COLO668 (cell line): ENCODE results near the gene GABBR1.
"Not testable (repeated sequence)": the region's sequence is repeated elsewhere in the genome, so short reads cannot be mapped to it uniquely, and the experiment has no call there.

Source experiments
- DNase-seq: peaks from one replicate; lab custom pipeline; 2025; ENCODE audit not compliant: unreplicated experiment; lab: John Stamatoyannopoulos, UW

GABBR1 gene

DNA sequence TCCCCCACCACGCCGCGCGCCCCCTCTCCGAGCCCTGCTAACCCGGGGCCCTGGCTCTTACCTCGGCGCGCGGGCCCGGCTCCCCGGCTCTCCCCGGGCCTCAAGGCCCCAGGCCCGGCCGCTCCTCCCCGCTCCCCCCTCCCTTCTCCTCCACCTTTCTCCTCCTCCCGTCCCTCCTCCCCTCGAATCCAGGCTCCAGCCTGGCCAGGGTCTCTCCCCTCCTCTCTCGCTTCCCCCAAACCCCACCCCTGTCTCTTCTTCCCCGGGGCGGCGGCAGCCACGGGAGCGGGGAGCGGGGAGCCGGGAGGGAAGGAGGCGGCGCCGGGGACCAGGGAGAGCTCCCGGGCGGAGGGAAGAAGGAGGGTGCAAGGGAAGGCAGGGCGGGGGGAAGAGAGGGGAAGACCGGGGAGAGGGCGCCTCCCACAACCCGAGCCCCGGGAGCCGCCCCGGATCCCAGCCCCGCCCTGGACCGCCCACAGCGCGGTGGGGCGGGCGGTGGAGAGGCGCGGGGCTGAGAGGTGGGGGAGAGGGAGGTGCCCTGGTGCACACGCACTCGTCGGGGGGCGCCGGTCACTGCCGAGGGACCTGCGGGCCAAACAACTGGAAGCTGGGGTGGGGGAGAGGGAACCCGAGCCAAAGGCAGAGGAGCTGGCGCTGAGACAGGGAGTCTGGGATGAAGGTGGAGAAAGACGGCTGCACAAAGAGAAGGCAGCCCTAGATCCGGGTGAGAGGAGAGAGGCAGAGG lies at the start of gene GABBR1:
GABBR1 (minus strand) TSS at position 395 of the 745 bp plus-strand sequence. CDS start 798 bp downstream, outside the sequence.
- DNase-seq, result peak; percentile 62

DNA sequence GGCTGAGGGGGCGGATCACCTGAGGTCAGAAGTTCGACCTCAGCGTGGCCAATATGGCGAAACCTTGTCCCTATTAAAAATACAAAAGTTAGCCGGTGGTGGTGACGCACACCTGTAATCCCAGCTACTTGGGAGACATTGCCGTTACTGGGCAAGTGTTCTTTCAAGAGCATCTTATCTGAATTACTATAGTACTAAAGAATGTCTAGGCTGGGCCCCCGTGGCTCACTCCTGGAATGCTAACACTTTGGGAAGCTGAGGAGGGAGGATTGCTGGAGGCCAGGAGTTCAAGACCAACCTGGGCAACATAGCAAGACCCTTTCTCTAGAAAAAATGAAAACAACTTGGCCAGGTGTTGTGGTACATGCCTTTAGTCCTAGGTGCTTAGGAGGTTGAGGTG lies 48.8 kb upstream of the GABBR1 start:
- no peak for DNase-seq

DNA sequence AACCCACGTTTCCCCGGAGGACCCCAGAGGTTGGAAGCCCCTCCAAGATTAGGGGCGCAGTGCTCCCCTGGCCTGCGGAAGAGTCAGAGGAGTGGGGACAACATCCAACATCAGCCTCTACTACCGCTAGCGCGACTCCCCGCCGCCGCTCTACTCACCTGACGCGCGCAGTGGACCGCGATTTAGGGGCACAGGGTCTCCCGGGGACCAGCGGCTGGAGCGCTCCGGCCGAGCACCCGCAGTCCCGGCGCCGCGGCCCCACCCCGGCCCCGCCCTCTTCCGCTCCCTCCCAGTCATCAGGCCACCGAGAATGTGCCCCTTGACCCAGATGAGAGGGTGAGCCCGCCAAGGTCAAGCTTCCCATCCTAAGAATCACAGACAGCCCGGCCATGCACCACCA lies 47.9 kb upstream of the GABBR1 start, which contains the start of gene ZFP57:
ZFP57 (minus strand) TSS at position 249 of the 400 bp plus-strand sequence. CDS start 4,149 bp downstream, outside the sequence.
- no peak for DNase-seq

DNA sequence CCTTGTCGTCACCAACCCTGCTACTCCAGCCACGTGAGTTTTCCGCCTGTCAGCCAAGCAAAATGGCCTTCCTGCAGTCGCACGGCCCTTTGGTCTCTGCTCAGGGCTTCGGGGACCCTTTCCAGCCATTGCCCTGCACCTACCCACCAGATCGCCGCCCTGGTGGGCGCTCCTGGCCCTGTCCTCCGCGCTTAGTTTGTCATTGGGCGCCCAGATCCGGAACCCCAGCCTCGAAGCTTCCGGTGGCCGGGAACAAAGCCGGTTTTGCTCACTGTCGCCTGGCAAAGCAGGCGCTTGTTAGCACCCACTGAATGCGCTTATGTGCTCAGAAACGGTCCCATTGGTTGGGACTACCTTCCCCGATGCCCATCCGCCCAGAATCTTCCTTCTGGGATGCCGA lies 47.4 kb upstream of the GABBR1 start:
- no peak for DNase-seq

DNA sequence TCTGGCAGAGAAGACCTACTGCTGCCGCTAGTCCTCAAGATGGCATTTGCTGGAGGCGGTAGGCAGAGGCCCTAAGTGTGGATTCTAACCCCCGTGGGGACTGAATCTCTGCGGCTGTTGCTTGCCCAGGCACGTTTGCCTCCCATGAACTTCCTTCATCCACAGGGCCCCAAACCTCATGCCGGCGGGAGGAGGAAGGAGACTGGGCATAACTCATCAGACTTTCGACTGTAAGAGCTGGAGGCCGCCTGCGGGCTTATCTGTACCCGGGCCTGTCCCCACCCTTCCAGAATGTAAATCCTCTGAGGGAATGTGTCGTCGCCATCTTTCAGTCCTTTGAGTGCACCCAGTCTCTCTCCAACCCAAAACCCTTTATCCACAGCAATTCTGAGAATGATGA lies 47.0 kb upstream of the GABBR1 start:
- DNase-seq, result no peak

DNA sequence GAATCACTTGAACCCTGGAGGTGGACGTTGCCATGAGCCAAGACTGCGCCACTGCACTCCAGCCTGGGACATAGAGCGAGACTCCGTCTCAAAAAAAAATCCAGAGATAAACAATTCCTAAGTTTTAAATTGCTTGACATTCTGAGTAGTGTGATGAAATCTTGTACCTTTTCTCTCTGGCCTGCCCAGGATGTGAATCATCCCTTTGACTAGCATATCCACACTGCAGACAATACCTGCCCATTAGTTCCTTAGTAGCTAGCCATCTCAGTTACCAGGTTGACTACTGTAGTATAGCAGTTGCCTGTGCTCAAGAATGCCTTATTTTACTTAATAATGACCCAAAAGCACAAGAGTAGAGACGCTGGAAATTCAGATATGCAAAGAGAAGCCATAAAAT lies 45.1 kb upstream of the GABBR1 start:
- DNase-seq, result no peak

DNA sequence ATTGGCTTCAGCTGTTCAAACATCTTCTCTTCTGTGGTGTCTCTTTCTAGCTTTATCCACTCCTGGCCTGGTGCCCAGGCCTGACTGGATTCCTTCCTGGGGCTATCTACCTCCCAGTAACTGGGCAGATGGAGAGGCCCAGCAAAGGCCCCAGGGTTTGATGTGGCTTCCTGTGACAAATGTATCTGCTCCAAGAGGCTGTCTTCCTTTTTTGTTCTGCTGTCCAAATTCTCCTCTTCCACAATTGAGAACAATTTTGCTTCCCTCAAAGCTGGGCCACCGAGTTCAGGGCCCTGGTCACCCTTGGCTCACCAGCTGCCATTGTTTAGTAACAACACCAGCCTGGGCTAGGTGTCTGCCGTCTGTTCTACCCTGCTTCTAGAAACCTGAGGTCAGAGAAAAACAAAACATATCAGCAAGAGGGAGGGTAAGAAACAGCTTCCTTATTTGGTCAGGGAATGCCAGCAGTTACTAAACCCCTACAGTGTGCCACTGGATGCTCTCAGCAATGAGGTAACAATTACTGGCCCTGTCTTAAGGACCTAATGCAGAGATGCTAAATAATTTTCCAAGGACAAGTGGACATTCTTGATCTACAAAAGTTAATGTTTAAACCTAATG lies 44.1 kb upstream of the GABBR1 start:
- peak; percentile 77 for DNase-seq

DNA sequence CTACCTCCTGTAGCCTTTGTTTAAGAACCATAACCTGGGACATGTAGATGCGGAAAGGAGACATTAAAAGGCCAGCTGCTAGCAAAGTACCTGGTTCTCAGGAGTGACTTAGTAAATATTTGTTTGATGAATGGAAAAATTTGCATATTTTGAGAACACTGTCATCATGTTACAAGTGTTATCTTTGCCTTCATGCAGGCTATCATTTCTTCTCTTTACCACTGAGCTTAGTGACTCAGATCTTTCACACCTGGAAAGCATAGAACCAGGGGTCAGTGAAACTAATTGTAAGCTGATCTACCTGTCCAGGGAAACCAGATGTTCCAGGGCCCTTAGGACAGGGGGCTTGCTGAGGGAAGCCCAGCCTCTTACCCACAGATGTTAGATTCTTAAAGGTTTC lies 42.6 kb upstream of the GABBR1 start:
- DNase-seq, result peak; percentile 36

DNA sequence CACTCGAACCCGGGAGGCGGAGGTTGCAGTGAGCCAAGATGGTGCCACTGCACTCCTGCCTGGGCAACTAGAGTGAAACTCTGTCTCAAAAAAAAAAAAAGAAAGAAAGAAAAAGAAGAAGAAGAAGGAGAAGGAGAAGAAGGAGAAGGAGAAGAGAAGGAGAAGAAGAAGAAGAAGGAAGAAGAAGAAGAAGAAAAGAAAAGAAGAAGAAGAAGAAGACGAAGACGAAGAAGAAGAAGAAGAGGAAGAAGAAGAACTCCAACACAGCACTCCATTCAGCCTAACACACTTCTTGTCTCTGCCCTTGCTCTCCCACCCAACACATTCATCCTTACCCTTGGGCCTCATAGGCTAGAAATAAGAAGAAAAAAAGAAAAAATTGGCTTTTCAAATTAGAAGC lies 41.0 kb upstream of the GABBR1 start:
- no peak for DNase-seq

DNA sequence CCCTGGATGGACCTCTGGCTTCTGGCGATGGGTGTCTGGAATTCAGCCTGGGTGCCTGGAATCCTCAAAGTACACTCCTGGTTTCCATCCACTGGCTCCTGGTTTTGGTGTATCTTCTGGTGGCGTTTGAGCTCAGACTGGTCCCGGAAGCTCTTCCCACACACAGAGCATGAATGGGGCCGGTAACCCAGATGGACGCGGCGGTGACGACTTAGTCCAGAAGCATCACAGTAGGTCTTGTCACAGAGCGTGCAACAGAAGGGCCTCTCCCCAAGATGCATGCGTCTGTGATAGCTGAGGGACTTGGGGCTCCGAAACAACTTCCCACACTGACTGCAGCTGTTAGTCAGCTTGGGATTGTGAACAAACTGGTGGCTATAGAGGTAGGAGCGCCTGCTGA lies 40.2 kb upstream of the GABBR1 start:
- no peak for DNase-seq

DNA sequence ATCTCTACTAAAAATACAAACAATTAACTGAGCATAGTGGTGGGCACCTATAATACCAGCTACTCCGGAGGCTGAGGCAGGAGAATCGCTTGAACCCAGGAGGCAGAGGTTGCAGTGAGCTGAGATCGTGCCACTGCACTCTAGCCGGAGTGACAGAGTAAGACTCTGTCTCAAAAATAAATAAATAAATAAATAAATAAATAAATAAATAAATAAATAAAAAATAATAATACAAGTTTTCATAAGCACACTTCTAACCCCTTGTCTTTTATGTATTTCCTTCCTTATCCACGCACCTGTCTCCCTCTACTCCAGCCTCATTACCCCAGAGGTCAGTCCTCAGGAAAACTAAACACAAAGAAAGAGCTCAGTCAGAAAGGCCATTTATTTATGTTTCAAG lies 39.1 kb upstream of the GABBR1 start:
- DNase-seq, result not testable (repeated sequence)

DNA sequence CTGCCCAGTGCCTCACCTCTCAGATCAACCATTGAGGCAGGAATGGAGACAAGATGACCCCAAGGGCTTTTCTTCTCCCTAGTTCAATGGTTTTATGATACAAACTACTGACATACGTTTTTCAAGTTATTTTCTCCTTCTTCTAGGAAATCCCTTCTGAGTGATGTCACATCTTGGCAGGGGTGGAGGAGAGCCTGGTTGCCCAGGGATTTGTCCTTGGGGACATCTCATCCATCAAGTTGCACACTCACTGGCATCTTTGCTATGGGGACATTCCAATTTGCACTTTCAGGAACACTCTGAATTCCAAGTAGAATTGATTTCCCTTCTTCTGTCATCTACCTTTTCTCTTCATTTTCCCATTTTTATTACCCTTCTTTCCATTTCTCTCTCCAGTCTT lies 38.0 kb upstream of the GABBR1 start:
- DNase-seq, result no peak

DNA sequence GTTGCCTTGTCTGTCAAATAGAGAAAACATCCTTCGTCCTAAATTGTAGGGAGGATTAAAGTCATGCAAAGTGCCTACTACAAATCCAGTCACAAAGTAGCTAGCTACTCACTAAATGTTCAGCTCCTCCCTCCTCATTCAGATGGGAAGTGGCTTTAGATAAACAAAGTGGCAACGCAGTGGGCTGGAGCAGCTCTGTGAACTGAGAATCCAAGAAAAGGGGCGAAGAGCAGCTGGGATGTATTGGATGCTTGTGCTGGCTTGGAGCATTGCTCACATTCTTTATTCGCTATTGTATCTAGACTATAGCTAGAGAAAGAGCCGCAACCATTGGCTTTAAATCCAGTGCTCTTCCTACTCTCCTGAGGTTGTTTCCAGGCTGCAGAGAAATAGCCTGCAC lies 34.2 kb upstream of the GABBR1 start:
- DNase-seq, result no peak

DNA sequence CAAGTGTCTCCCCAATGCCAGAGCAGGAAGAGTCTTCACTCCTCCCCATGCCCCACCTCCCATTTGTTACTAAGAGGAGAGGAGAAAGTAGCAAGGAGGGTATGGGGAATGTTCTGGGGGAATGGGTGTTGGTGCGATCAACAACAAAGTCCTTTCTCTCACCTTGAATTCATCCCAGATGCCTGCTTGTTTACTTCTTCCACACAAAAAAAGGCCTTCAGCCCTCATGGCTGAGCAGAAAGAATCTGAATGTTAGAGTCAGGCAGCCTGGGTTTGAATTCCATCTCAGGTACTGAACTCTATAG lies 33.8 kb upstream of the GABBR1 start:
- no peak for DNase-seq

DNA sequence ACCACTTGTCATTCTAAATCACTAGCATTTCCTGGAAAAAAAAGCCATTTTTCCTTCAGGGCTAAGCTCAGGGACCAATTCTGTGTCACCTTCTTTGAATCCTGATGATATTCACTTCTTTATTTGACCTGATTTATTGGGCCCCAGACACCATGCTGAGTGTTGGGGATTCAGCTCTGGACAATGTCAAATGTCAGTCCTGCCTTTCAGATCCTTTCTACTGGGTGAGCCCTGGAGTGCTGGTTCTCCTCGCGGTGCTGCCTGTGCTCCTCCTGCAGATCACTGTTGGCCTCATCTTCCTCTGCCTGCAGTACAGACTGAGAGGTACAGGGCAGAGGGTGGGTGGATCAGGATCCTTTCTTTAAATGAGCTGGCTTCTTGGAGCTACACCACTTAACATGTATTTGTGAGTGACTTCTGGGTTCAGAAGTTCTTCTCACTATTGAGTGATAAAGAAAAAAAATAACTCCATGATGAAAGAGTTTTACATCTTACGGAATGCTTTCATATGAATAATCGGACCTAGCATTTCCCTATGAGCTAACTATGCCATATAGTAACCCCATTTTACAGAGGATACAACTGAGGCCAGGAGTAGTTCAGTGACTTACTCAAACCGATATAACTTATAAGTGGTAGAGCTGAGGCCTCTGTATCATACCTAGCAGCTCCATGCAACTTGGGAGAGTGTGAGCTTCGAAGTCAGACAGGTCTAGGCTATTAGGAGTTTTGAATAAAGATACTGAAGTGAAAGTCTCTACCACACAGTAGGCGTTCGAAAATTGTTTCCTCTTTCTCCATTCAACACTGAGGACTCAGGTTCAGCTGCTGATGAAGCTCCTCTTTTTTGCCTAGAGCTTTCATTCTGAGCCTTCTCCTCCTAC lies 33.2 kb upstream of the GABBR1 start:
- DNase-seq, result no peak

DNA sequence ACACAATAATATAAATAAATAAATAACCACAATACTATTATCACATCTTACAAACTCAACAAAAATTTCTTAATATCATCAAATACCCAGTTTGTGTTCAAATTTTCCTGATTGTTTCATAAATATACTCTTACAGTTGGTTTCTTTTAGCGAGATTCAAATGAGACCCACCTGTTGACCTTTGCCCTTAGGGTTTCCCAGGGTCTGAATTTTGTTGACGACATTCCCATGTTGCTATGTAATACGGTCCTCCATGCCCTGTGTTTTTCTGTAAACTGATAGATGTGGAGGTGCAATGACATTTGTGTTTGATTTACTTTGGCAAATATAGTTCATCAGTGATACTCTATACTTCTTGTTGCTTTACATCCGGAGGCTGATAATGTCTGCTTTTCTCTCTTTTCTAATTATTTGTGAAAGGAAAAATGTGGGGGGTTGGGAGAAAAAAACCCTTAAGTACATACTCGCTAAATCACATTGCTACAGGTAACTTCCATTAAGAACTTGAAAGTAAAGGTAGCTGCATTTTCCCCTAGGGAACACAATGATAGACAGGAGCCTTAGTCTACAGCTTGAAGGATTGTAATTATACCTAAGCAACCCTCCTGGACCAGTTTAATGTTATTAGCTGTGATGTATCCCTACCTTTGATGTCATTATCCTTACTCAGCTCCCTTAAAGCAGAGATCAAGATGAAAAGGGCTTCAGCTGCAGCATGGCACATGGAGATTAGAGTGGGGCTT lies 30.5 kb upstream of the GABBR1 start:
- no peak for DNase-seq

DNA sequence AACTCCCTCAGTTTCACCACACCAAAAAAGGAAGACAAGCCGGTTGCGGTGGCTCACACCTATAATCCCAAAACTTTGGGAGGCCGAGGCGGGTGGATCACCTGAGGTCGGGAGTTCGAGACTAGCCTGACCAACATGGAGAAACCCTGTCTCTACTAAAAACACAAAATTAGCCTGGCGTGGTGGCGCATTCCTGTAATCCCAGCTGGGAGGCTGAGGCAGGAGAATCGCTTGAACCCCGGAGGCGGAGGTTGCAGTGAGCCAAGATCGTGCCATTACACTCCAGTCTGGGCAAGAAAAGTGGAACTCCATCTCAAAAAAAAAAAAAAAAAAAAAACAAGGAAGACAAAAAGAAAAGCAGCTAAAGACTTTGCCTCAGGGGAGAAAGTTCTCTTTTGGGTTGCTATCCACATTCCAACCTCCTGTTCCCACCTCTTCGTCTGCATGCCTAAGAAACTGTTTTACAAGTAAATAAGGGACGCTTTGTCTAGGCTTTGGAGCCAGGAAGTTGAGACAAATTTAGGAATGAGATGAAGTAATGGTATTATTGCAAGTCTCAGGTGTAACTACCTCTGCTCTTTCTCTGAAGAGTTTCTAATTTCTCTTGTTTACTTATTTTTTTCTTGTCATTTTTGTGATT lies 28.6 kb upstream of the GABBR1 start:
- not testable (repeated sequence) for DNase-seq

DNA sequence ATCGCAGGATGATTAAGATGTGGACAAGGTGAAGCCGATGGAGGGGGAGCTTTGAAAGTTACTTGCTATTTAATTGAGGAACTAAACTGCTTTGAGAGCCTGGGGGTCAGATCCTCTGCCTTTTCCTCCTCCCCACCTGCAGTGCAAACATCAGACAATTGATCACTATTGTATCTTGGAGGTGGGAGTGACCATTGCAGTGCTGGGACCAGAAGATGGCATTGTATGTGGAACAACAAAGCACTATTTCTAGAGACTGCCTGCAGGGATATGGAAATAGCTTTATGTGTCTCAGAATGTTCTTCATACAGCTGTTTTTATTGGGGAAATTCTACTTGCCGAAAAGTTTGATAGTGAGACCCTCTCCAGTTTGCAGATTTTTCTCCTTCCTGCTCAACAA lies 28.1 kb upstream of the GABBR1 start:
- no peak for DNase-seq

DNA sequence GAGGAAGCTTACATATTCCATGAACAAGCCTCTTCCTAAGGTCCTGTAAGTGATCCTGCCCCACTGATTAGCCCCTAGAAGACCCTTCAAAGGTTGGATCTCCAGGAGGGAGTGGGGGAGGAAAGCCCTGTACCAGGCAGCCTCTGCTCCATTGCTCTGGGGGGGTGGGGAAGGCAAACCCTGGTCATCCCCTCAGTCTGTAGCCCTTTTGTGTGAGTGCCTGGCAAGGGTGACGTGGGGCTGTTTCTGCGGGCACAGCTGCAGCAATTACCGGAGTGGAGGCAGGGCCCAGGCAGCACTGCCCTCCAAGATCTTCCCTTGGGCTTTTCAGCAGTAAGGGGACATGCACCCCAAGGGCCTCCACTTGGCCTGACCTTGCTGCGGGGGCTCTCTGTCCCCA lies 23.8 kb upstream of the GABBR1 start, which contains the start of gene MOG:
MOG (plus strand) TSS at position 295 of the 400 bp plus-strand sequence. CDS start 118 bp downstream, outside the sequence.
- no peak for DNase-seq

DNA sequence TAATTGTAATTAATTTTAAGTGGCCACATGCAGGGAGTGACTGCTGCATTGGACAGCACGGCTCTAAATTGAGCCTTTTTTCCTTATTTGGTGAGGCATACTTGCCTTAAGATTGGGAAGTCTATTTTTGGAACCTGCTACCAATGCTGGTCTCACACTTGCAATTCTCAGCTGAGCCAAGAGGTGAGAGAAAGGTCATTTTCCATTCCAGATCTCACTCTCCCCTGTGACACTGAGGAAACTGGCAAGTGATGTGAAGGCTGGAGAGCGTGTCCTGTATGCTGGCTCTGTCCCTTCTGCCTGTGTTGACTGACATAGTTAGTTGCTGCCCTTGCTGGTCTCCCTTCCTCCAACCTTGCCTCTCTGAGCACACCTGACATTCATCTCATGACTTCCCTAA lies 23.2 kb upstream of the GABBR1 start:
- no peak for DNase-seq

DNA sequence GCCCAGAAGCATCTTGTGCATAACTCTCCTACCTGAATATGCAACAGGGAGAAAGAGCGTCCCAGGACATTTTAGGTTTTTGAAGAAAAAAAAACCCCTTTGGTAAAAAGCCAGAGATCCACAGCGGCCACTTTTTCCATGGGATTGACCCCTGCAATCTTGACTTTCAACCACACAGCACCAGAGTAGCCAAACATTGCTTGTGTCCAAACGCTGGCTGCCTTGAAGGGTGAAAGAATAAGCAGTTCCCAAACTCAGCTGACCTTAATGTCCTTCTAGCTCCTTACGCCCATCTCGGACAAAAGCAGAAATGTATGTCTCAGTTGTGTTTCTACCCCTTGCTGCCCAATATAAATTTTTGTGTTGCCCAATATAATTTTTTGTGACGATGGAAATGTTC lies 22.7 kb upstream of the GABBR1 start:
- no peak for DNase-seq
